ENCODE measurements around the gene MNS1.

DNA sequence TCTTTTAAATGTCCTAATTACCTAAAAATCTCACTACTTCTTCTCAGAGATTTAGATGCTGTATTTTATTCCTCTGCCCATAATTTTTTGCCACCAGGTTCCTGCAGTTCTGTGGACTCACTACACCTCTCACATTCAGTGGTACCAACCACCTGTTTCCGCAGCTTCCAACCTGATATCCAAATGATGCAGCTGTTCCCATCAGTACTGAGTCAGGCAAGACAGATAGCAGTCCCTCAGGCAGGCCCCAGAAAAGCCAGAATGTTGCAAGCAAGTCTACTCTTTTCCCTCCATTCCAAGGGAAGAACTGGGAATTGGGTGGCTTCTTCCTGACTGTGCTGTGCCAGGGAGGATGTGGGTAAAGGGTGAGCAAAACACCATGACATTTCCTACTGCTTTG is 39.0 kb downstream of the MNS1 start:
- TF ChIP-seq, protein P1, sequence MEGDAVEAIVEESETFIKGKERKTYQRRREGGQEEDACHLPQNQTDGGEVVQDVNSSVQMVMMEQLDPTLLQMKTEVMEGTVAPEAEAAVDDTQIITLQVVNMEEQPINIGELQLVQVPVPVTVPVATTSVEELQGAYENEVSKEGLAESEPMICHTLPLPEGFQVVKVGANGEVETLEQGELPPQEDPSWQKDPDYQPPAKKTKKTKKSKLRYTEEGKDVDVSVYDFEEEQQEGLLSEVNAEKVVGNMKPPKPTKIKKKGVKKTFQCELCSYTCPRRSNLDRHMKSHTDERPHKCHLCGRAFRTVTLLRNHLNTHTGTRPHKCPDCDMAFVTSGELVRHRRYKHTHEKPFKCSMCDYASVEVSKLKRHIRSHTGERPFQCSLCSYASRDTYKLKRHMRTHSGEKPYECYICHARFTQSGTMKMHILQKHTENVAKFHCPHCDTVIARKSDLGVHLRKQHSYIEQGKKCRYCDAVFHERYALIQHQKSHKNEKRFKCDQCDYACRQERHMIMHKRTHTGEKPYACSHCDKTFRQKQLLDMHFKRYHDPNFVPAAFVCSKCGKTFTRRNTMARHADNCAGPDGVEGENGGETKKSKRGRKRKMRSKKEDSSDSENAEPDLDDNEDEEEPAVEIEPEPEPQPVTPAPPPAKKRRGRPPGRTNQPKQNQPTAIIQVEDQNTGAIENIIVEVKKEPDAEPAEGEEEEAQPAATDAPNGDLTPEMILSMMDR (IDR thresholded peaks at IDR 0.05; ENCODE audit: low read depth, low read length, poor library complexity, severe bottlenecking): no peak
- TF ChIP-seq EZH2phosphoT487 (IDR thresholded peaks at IDR 0.05; ENCODE audit: borderline replicate concordance, low read length): no peak
